Ishikawa (cell line): Measurements from ENCODE around the gene NACC2.

Experiments used
- CEBPB ChIP-seq: IDR thresholded peaks from 2 replicates; pipeline ENCODE4 v1.6.1; 2012
- EGR1 ChIP-seq: IDR thresholded peaks from 2 replicates; pipeline ENCODE4 v1.6.1; 2012
- EP300 ChIP-seq: IDR thresholded peaks from 2 replicates; pipeline ENCODE4 v1.6.1; 2012; ENCODE audit warnings: borderline replicate concordance
- FOXM1 ChIP-seq: IDR thresholded peaks from 2 replicates; pipeline ENCODE4 v1.6.1; 2012; ENCODE audit warnings: low read depth, borderline replicate concordance
- MAX ChIP-seq: IDR thresholded peaks from 2 replicates; pipeline ENCODE4 v1.6.1; 2012
- RAD21 ChIP-seq: IDR thresholded peaks from 2 replicates; pipeline ENCODE4 v1.6.1; 2012; ENCODE audit warnings: low read depth
- REST ChIP-seq: IDR thresholded peaks from 2 replicates; pipeline ENCODE4 v1.6.1; 2012; ENCODE audit warnings: low read depth, mild to moderate bottlenecking
- TCF12 ChIP-seq: IDR thresholded peaks from 2 replicates; pipeline ENCODE4 v1.6.1; 2012; ENCODE audit warnings: low read depth
- YY1 ChIP-seq: IDR thresholded peaks from 2 replicates; pipeline ENCODE4 v1.6.1; 2012; ENCODE audit warnings: low read depth
- TF ChIP-seq, protein P1 (sequence below): IDR thresholded peaks from 2 replicates; pipeline ENCODE4 v1.6.1; 2012

DNA sequence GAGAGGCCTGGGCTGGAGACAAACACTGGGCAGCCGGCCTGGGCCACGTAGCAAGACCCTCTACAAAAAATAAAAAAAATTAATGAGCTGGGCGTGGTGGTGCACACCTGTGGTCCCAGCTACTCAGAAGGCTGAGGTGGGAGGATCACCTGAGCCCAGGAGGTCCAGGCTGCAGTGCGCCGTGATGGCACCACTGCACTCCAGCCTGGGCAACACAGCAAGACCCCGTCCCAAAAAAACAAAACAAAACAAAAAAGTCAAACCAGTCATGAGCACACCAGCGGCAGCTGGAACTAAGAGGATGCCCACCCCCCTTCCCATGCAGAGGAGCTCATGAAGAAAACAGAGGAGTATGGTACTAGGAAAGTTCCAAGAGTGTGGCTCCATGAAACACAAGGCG is 131.8 kb downstream of the NACC2 start:
- TF ChIP-seq YY1, result no peak
- TF ChIP-seq, protein P1, sequence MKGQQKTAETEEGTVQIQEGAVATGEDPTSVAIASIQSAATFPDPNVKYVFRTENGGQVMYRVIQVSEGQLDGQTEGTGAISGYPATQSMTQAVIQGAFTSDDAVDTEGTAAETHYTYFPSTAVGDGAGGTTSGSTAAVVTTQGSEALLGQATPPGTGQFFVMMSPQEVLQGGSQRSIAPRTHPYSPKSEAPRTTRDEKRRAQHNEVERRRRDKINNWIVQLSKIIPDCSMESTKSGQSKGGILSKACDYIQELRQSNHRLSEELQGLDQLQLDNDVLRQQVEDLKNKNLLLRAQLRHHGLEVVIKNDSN, result no peak
- no peak for TF ChIP-seq REST
- TF ChIP-seq RAD21, result no peak
- TF ChIP-seq EGR1, result no peak
- TF ChIP-seq CEBPB, result no peak
- TF ChIP-seq EP300, result no peak
- no peak for TF ChIP-seq FOXM1
- TF ChIP-seq MAX, result no peak
- TF ChIP-seq TCF12, result no peak
